Measurements from ENCODE around the gene GALNT12.

The GALNT12 gene

GRCh38 chr9:98777618-98778017 lies 29.9 kb upstream of the GALNT12 start:
- peaks cover 3 to 73% of the 10 kb centered on the region in 2 experiments; a peak in 2 of 3 replicates for H3K36me3 ChIP-seq (ENCODE audit: control insufficient read depth in 2 of 2, insufficient read depth in 1 of 2, low read length in 2 of 2)
- no peak overlapping the region for H3K27ac ChIP-seq (ENCODE audit: extremely low read depth, low read depth, low read length)
- no peaks in the 10 kb centered on the region for H3K4me1 ChIP-seq (ENCODE audit: control insufficient read depth, insufficient read depth, low read length)
- no peak overlapping the region for H3K4me3 ChIP-seq (ENCODE audit: low read depth, low read length)
- H3K9me3 ChIP-seq (ENCODE audit: control insufficient read depth, insufficient read depth, low read depth, low read length): no peaks in the 10 kb centered on the region
- ChIA-PET POLR2A (no interaction called here), CTCF (interaction anchor here (1.0 to 4.5 kb wide), 6 partner anchors 11 to 854 kb away, joined by 3 to 80 read pairs (median 11); no protein-coding TSS in a partner anchor)
- no peak for TF ChIP-seq ZBTB49 (tag by site-specific recombination; IDR thresholded peaks at IDR 0.05; ENCODE audit: low read depth)
- no peak for TF ChIP-seq ZNF561 (tag by site-specific recombination; IDR thresholded peaks at IDR 0.05; ENCODE audit: borderline replicate concordance)
- TF ChIP-seq ZNF449 (tag by site-specific recombination; IDR thresholded peaks at IDR 0.05): no peak
- TF ChIP-seq HOXD13 (CRISPR knock-in tag; IDR thresholded peaks at IDR 0.05; ENCODE audit: borderline replicate concordance): no peak
- no peak for TF ChIP-seq ZNF133 (tag by site-specific recombination; IDR thresholded peaks at IDR 0.05)
- no peak for TF ChIP-seq ZNF473 (tag by site-specific recombination; IDR thresholded peaks at IDR 0.05)
- TF ChIP-seq ZNF623 (tag by site-specific recombination; IDR thresholded peaks at IDR 0.05): no peak
- TF ChIP-seq ZNF792 (tag by site-specific recombination; IDR thresholded peaks at IDR 0.05): no peak
- TF ChIP-seq ZNF211 (tag by site-specific recombination; IDR thresholded peaks at IDR 0.05; ENCODE audit: low read depth): no peak
- no peak for TF ChIP-seq ZNF521 (tag by site-specific recombination; IDR thresholded peaks at IDR 0.05)
- no peak for TF ChIP-seq ZNF677 (tag by site-specific recombination; IDR thresholded peaks at IDR 0.05)
- no peak for TF ChIP-seq ZNF146 (tag by site-specific recombination; IDR thresholded peaks at IDR 0.05)
- no peak for TF ChIP-seq BCL11B (tag by site-specific recombination; IDR thresholded peaks at IDR 0.05; ENCODE audit: low read depth)
- no peak for TF ChIP-seq ZNF843 (tag by site-specific recombination; IDR thresholded peaks at IDR 0.05)
- TF ChIP-seq GLI4 (tag by site-specific recombination; IDR thresholded peaks at IDR 0.05): no peak
- no peak for TF ChIP-seq ZNF664 (tag by site-specific recombination; IDR thresholded peaks at IDR 0.05)
- TF ChIP-seq ZNF549 (tag by site-specific recombination; IDR thresholded peaks at IDR 0.05): no peak
- TF ChIP-seq GLI2 (tag by site-specific recombination; IDR thresholded peaks at IDR 0.05; ENCODE audit: borderline replicate concordance, low read depth): no peak
- TF ChIP-seq ZNF239 (tag by site-specific recombination; IDR thresholded peaks at IDR 0.05): no peak

- H3K4me1 ChIP-seq (ENCODE audit: control insufficient read depth, insufficient read depth, low read length): no peaks in the 10 kb centered on the region
- no peaks in the 10 kb centered on the region for H3K9me3 ChIP-seq (ENCODE audit: control insufficient read depth, insufficient read depth, low read depth, low read length)
- H3K36me3 ChIP-seq (ENCODE audit: control insufficient read depth in 2 of 2, insufficient read depth in 1 of 2, low read length in 2 of 2): peaks cover 3 to 73% of the 10 kb centered on the region in 2 experiments; a peak in 2 of 3 replicates
- H3K27ac ChIP-seq (ENCODE audit: extremely low read depth, low read depth, low read length): no peak overlapping the region
- H3K4me3 ChIP-seq (ENCODE audit: low read depth, low read length): no peak overlapping the region
- POLR2A ChIA-PET: no interaction called here
- TF ChIP-seq ZNF792 (tag by site-specific recombination; IDR thresholded peaks at IDR 0.05) (no peak), ZNF37A (tag by site-specific recombination; IDR thresholded peaks at IDR 0.05) (no peak)
- CTCF ChIA-PET: interaction anchor here (1.1 to 1.5 kb wide), 3 partner anchors 37 to 855 kb away, joined by 3 to 5 read pairs (median 5); no protein-coding TSS in a partner anchor
Measured at GRCh38 chr9:98778251-98778650, 29.2 kb upstream of the GALNT12 start.

All from HEK293 (cell line).